A549 (cell line): ENCODE results near the gene CDC42BPG. TPM values are rescaled to one million over a fixed set of nuclear protein-coding genes. Genes with fewer than 3 reads are reported as not detected.

Source experiments
- ATAC-seq, 2 experiments: fragments of 200-7000 bp in 1 of 2; fragments of >200 bp in 1 of 2; cut with Nextera tagmentation in 1 of 2; cut with Tn5 transposase in 1 of 2; 3 replicates each; pipeline versions ENCODE4 v1.8.0 to v1.9.1; 2018 to 2020; ENCODE audit warnings: mild to moderate bottlenecking in 1 of 2, moderate library complexity in 1 of 2
- CTCF ChIA-PET: fragments of 300-600 bp; sonication (Branson Sonifier 250); formaldehyde crosslinking; extraction: SDS; loops from one replicate; lab custom pipeline; 2021; ENCODE audit warnings: antibody characterized with exemption, inconsistent platforms; lab: Yijun Ruan, JAX
- POLR2A ChIA-PET: fragments of 350-600 bp; formaldehyde crosslinking; extraction: SDS; loops from one replicate; lab custom pipeline; 2021; ENCODE audit warnings: antibody characterized with exemption, inconsistent platforms; lab: Yijun Ruan, JAX
- DNase-seq, 2 experiments: peaks; one replicate each; pipeline versions ENCODE4 v3.0.0 to v3.0.0-alpha.2; 2011 to 2016; ENCODE audit warnings: low read depth in 1 of 2, low spot score in 1 of 2
- FAIRE-seq: peaks from 2 replicates; lab custom pipeline; 2011; peaks lifted over from hg19 to GRCh38; lab: Jason Lieb, UNC
- H3K27ac ChIP-seq, 2 experiments: fragments of >200 bp; sonication (Bioruptor Twin); formaldehyde crosslinking; 3 replicates each; pipeline ENCODE4 v1.5.1; 2016 to 2017
- H3K4me1 ChIP-seq: fragments of >200 bp; sonication (Bioruptor Twin); formaldehyde crosslinking; 3 replicates; pipeline ENCODE4 v1.6.1; 2016
- H3K4me2 ChIP-seq: fragments of >200 bp; sonication (Bioruptor Twin); formaldehyde crosslinking; 3 replicates; pipeline ENCODE4 v1.6.1; 2016
- H3K4me3 ChIP-seq: fragments of >200 bp; sonication (Bioruptor Twin); formaldehyde crosslinking; 3 replicates; pipeline ENCODE4 v1.5.1; 2016
- H3K9me3 ChIP-seq: fragments of >200 bp; sonication (Bioruptor Twin); formaldehyde crosslinking; 3 replicates; pipeline ENCODE4 v1.6.1; 2016
- CBX2 ChIP-seq: fragments of 200-600 bp; sonication (generic); IDR thresholded peaks from 2 replicates; pipeline ENCODE4 v1.6.1; 2016; ENCODE audit warnings: low read depth, mild to moderate bottlenecking, borderline replicate concordance
- CBX8 ChIP-seq: fragments of 200-600 bp; sonication (generic); IDR thresholded peaks from 2 replicates; pipeline ENCODE4 v1.6.1; 2016
- CHD2 ChIP-seq: fragments of 150-350 bp; IDR thresholded peaks from 2 replicates; pipeline ENCODE4 v1.6.1; 2014; ENCODE audit warnings: low read length; ENCODE audit not compliant: partially characterized antibody
- CHD4 ChIP-seq: fragments of 200-600 bp; sonication (generic); IDR thresholded peaks from 2 replicates; pipeline ENCODE4 v1.6.1; 2016; ENCODE audit warnings: antibody characterized with exemption, mild to moderate bottlenecking, borderline replicate concordance
- CTCF ChIP-seq: fragments of >200 bp; sonication (Bioruptor Twin); formaldehyde crosslinking; IDR thresholded peaks from 3 replicates; pipeline ENCODE4 v1.5.1; 2016
- EP300 ChIP-seq, 2 experiments: fragments of >200 bp; sonication (Bioruptor Twin); formaldehyde crosslinking; IDR thresholded peaks; 2 replicates in 1 of 2; 3 replicates in 1 of 2; pipeline ENCODE4 v1.6.1; 2016 to 2017
- FOSB ChIP-seq: fragments of 250-450 bp; sonication (Bioruptor Pico); IDR thresholded peaks from 2 replicates; pipeline ENCODE4 v1.5.0; 2020; ENCODE audit warnings: mild to moderate bottlenecking, moderate library complexity
- HEYL ChIP-seq: fragments of 250-450 bp; sonication (Bioruptor Pico); IDR thresholded peaks from 2 replicates; pipeline ENCODE4 v1.8.0; 2021; ENCODE audit warnings: mild to moderate bottlenecking, moderate library complexity
- HMGXB4 ChIP-seq: fragments of 250-450 bp; sonication (Bioruptor Pico); IDR thresholded peaks from 2 replicates; pipeline ENCODE4 v1.5.0; 2021; ENCODE audit warnings: mild to moderate bottlenecking, moderate library complexity, borderline replicate concordance
- JUN ChIP-seq, 2 experiments: fragments of >200 bp; sonication (Bioruptor Twin); formaldehyde crosslinking; IDR thresholded peaks; 2 replicates in 1 of 2; 3 replicates in 1 of 2; pipeline ENCODE4 v1.6.1; 2016 to 2017
- KDM5A ChIP-seq: fragments of 200-600 bp; sonication (generic); IDR thresholded peaks from 2 replicates; pipeline ENCODE4 v1.6.1; 2016; ENCODE audit warnings: antibody characterized with exemption, mild to moderate bottlenecking
- MAX ChIP-seq: IDR thresholded peaks from 2 replicates; pipeline ENCODE4 v1.6.1; 2012
- NPAS2 ChIP-seq: fragments of 250-450 bp; sonication (Bioruptor Pico); IDR thresholded peaks from 2 replicates; pipeline ENCODE4 v1.8.0; 2022; ENCODE audit warnings: mild to moderate bottlenecking, moderate library complexity, borderline replicate concordance
- NR3C1 ChIP-seq: fragments of >200 bp; sonication (Bioruptor Twin); formaldehyde crosslinking; IDR thresholded peaks from 3 replicates; pipeline ENCODE4 v1.6.1; 2017
- POLR2A ChIP-seq: IDR thresholded peaks from 2 replicates; pipeline ENCODE4 v1.6.1; 2012; ENCODE audit warnings: mild to moderate bottlenecking, low read length
- RAD21 ChIP-seq, 2 experiments: fragments of >200 bp in 1 of 2; sonication (Bioruptor Twin) in 1 of 2; formaldehyde crosslinking in 1 of 2; IDR thresholded peaks in 1 of 2; conservative IDR thresholded peaks in 1 of 2; 2 replicates in 1 of 2; 3 replicates in 1 of 2; pipeline ENCODE4 v1.6.1; 2012 to 2018; ENCODE audit warnings: inconsistent platforms in 1 of 2
- RFX5 ChIP-seq: fragments of 450-650 bp; IDR thresholded peaks from 2 replicates; pipeline ENCODE4 v1.7.1; 2014; ENCODE audit warnings: antibody characterized with exemption, mild to moderate bottlenecking, moderate library complexity
- SMC3 ChIP-seq: fragments of >200 bp; sonication (Bioruptor Twin); formaldehyde crosslinking; IDR thresholded peaks from 3 replicates; pipeline ENCODE4 v1.6.1; 2018; ENCODE audit warnings: inconsistent platforms
- SREBF2 ChIP-seq: fragments of 450-650 bp; IDR thresholded peaks from 2 replicates; pipeline ENCODE4 v1.6.1; 2014; ENCODE audit warnings: mild to moderate bottlenecking, moderate library complexity
- TP53 ChIP-seq: fragments of 250-450 bp; sonication (Bioruptor Pico); IDR thresholded peaks from 2 replicates; pipeline ENCODE4 v1.5.0; 2021; ENCODE audit warnings: mild to moderate bottlenecking, moderate library complexity
- USF2 ChIP-seq: fragments of 450-650 bp; IDR thresholded peaks from 2 replicates; pipeline ENCODE4 v1.6.1; 2014; ENCODE audit warnings: antibody characterized with exemption
- ZC3H11A ChIP-seq: fragments of 450-650 bp; IDR thresholded peaks from 2 replicates; pipeline ENCODE4 v1.6.1; 2014; ENCODE audit warnings: antibody characterized with exemption, mild to moderate bottlenecking
- ZSCAN20 ChIP-seq: fragments of 250-450 bp; sonication (Bioruptor Pico); IDR thresholded peaks from 2 replicates; pipeline ENCODE4 v1.8.0; 2022; ENCODE audit warnings: mild to moderate bottlenecking, moderate library complexity
- WGBS: methylation state at CpG from one replicate; pipeline ENCODE4 v1.1.6; 2017; ENCODE audit errors: missing lambda C conversion rate; 5-methylcytosine and 5-hydroxymethylcytosine counted together
- polyA plus RNA-seq, 4 experiments: library from polyadenylated mRNA; depleted of rRNA in 3 of 4; stranded (reverse); fragments of >200 nt; fragmentation: RNase III in 1 of 4; extraction: RNeasy Plus Mini Kit Qiagen cat#74134 plus additional on column Dnase treatment in 1 of 4; gene quantifications; 2 replicates in 3 of 4; 3 replicates in 1 of 4; pipeline ENCODE4 v1.2.3, GENCODE V29; 2011 to 2017

Gene CDC42BPG
- polyA plus RNA-seq, 2 of the 4 experiments (the other 2 are of a cell fraction): 0.35 to 1.0 TPM

GRCh38 chr11:64793271-64794160 lies 50.9 kb downstream of the CDC42BPG start:
- no peak for DNase-seq
- no peaks in the 10 kb centered on the region for H3K9me3 ChIP-seq
- no peak overlapping the region for H3K4me2 ChIP-seq
- no peak for ATAC-seq
- no peak overlapping the region for H3K4me3 ChIP-seq
- 86% methylated on average over 11 of the region's 11 CpGs for WGBS
- TF ChIP-seq CHD4 (no peak), CTCF (no peak), TP53 (CRISPR knock-in tag) (no peak), USF2 (no peak), NPAS2 (CRISPR knock-in tag) (no peak), ZSCAN20 (CRISPR knock-in tag) (no peak), NR3C1 (no peak), CBX8 (no peak), SREBF2 (no peak), ZC3H11A (no peak), SMC3 (no peak), HEYL (CRISPR knock-in tag) (no peak), CBX2 (no peak), CHD2 (no peak), FOSB (CRISPR knock-in tag) (no peak), POLR2A (no peak), EP300 (IDR thresholded peaks at IDR 0.05) (no peak), RFX5 (no peak), MAX (no peak), JUN (IDR thresholded peaks at IDR 0.05) (no peak)
- CTCF ChIA-PET: interaction anchor here (0.9 to 1.3 kb wide), 6 partner anchors 8 to 50 kb away, joined by 3 to 6 read pairs (median 3); partner anchors contain the start of gene MAP4K2
- no peak overlapping the region for H3K27ac ChIP-seq
- POLR2A ChIA-PET: interaction anchor here (1.4 kb wide), 1 partner anchor 15 kb away, joined by 6 read pairs; the partner anchor contains the start of gene SF1
- no peak for FAIRE-seq
- no peaks in the 10 kb centered on the region for H3K4me1 ChIP-seq

GRCh38 chr11:64792482-64792881 lies 52.0 kb downstream of the CDC42BPG start:
- ATAC-seq: no peak
- no peaks in the 10 kb centered on the region for H3K4me1 ChIP-seq
- no peaks in the 10 kb centered on the region for H3K9me3 ChIP-seq
- H3K4me3 ChIP-seq: no peak overlapping the region
- no peak overlapping the region for H3K27ac ChIP-seq
- WGBS: 88% methylated on average over 4 of the region's 4 CpGs
- no peak for FAIRE-seq
- H3K4me2 ChIP-seq: no peak overlapping the region
- POLR2A ChIA-PET: no interaction called here
- no peak for DNase-seq
- CTCF ChIA-PET: interaction anchor here (0.9 to 9.7 kb wide), 3 partner anchors 8 to 96 kb away, joined by 3 to 79 read pairs (median 3); partner anchors contain the start of gene MAP4K2
- TF ChIP-seq FOSB (CRISPR knock-in tag) (no peak), KDM5A (no peak), RFX5 (no peak), MAX (no peak), SREBF2 (no peak), HMGXB4 (CRISPR knock-in tag) (no peak), CTCF (no peak), RAD21 (conservative IDR thresholded peaks at IDR 0.05 in 1 of 2, IDR thresholded peaks at IDR 0.05 in 1 of 2) (no peak), NR3C1 (no peak)
